HepG2 (cell line): Measurements from ENCODE around the gene RGR. TPM values are rescaled to one million over a fixed set of nuclear protein-coding genes. Genes with fewer than 3 reads are reported as not detected.

Source experiments
- ATAC-seq: fragments of 200-7000 bp; cut with Tn5 transposase; 3 replicates; pipeline ENCODE4 v1.9.1; 2020; ENCODE audit warnings: mild to moderate bottlenecking, moderate library complexity
- BruUV-seq: library from RNA; stranded (reverse); fragments of 400-500 nt; replicated peaks from 2 replicates; lab custom pipeline; 2021; lab: Mats Ljungman, UMichigan
- CTCF ChIA-PET: fragments of 300-600 bp; formaldehyde crosslinking; extraction: SDS; loops from one replicate; lab custom pipeline; 2021; ENCODE audit warnings: low total read pairs, inconsistent platforms, low intra/inter-chr PET ratio; lab: Yijun Ruan, JAX
- POLR2A ChIA-PET: fragments of 350-600 bp; sonication (Branson Sonifier 250); formaldehyde crosslinking; loops from one replicate; lab custom pipeline; 2020; ENCODE audit warnings: antibody characterized with exemption, inconsistent platforms; lab: Yijun Ruan, JAX
- DNase-seq: peaks from one replicate; pipeline ENCODE4 v3.0.0-alpha.2; 2015; ENCODE audit warnings: low spot score
- FAIRE-seq: peaks from 3 replicates; lab custom pipeline; 2011; peaks lifted over from hg19 to GRCh38; lab: Jason Lieb, UNC
- H2AFZ ChIP-seq: one replicate; pipeline ENCODE4 v1.6.1; 2011; ENCODE audit warnings: low read length, inconsistent platforms
- H3K27ac ChIP-seq: fragments of 300-600 bp; 3 replicates; pipeline ENCODE4 v1.8.0; 2011; ENCODE audit warnings: mixed run types, mild to moderate bottlenecking, mixed read lengths, low read length, inconsistent platforms; ENCODE audit not compliant: insufficient read depth; ENCODE audit errors: extremely low read length
- H3K27me3 ChIP-seq, 2 experiments: fragments of 200-600 bp in 1 of 2; 2 replicates in 1 of 2; 3 replicates in 1 of 2; pipeline versions ENCODE4 v1.6.0 to v1.8.0; 2011; ENCODE audit warnings: low read length in 2 of 2, mild to moderate bottlenecking in 2 of 2, moderate library complexity in 2 of 2, inconsistent platforms in 1 of 2; ENCODE audit not compliant: insufficient read depth in 2 of 2, control insufficient read depth in 1 of 2
- H3K36me3 ChIP-seq, 2 experiments: fragments of 200-600 bp in 1 of 2; replicated peaks in 1 of 2; 2 replicates in 1 of 2; 3 replicates in 1 of 2; pipeline versions ENCODE4 v1.5.1 to v1.8.0; 2011; ENCODE audit warnings: low read length in 2 of 2, inconsistent platforms in 1 of 2; ENCODE audit not compliant: insufficient read depth in 2 of 2, control insufficient read depth in 1 of 2
- H3K4me1 ChIP-seq: 2 replicates; pipeline ENCODE4 v1.5.1; 2012; ENCODE audit warnings: low read length, inconsistent platforms; ENCODE audit not compliant: insufficient read depth
- H3K4me2 ChIP-seq: 2 replicates; pipeline ENCODE4 v1.6.0; 2011; ENCODE audit warnings: low read depth, low read length, inconsistent platforms
- H3K4me3 ChIP-seq, 3 experiments: fragments of 200-600 bp in 1 of 3; sonication (generic), shearing (Covaris generic) in 1 of 3; replicated peaks in 1 of 3; 2 replicates each; pipeline ENCODE4 v1.5.1; 2011 to 2016; ENCODE audit warnings: low read length in 3 of 3, inconsistent platforms in 2 of 3, low read depth in 2 of 3, mild to moderate bottlenecking in 2 of 3, control low read depth in 1 of 3, mixed read lengths in 1 of 3; ENCODE audit not compliant: insufficient read depth in 1 of 3
- H3K79me2 ChIP-seq: one replicate; pipeline ENCODE4 v1.6.1; 2011; ENCODE audit warnings: low read length, inconsistent platforms; ENCODE audit not compliant: insufficient read depth
- H3K9ac ChIP-seq: 2 replicates; pipeline ENCODE4 v1.6.0; 2011; ENCODE audit warnings: mild to moderate bottlenecking, low read depth, low read length, inconsistent platforms; ENCODE audit not compliant: insufficient read depth
- H3K9me3 ChIP-seq: 2 replicates; pipeline ENCODE4 v1.5.1; 2012; ENCODE audit warnings: mild to moderate bottlenecking, low read length
- H4K20me1 ChIP-seq: 2 replicates; pipeline ENCODE4 v1.6.0; 2011; ENCODE audit warnings: inconsistent platforms, mild to moderate bottlenecking, low read length, moderate library complexity; ENCODE audit not compliant: insufficient read depth
- GLI4 ChIP-seq: sonication (generic); formaldehyde crosslinking; IDR thresholded peaks from 2 replicates; pipeline ENCODE4 v1.5.1; 2020; ENCODE audit warnings: missing genetic modification reagents, mild to moderate bottlenecking, moderate library complexity, borderline replicate concordance
- HNRNPL ChIP-seq: fragments of 200-400 bp; formaldehyde crosslinking; IDR thresholded peaks from 2 replicates; pipeline ENCODE4 v1.6.1; 2017; ENCODE audit warnings: mild to moderate bottlenecking, low read depth, low read length
- HNRNPLL ChIP-seq: fragments of 200-400 bp; formaldehyde crosslinking; IDR thresholded peaks from 2 replicates; pipeline ENCODE4 v1.6.1; 2017; ENCODE audit warnings: mild to moderate bottlenecking, low read depth, low read length; ENCODE audit not compliant: poor library complexity, severe bottlenecking
- IRX3 ChIP-seq: sonication (generic); formaldehyde crosslinking; IDR thresholded peaks from 2 replicates; pipeline ENCODE4 v1.8.1; 2023; ENCODE audit warnings: mild to moderate bottlenecking, low read depth, missing genetic modification reagents, borderline replicate concordance
- MAFK ChIP-seq, 2 experiments: IDR thresholded peaks in 1 of 2; conservative IDR thresholded peaks in 1 of 2; 2 replicates each; pipeline ENCODE4 v1.6.1; 2011; ENCODE audit warnings: improper control_type of control experiment in 2 of 2, low read length in 2 of 2
- MTA1 ChIP-seq: sonication (generic); formaldehyde crosslinking; IDR thresholded peaks from 2 replicates; pipeline ENCODE4 v1.4.0; 2020; ENCODE audit warnings: missing genetic modification reagents, mild to moderate bottlenecking, borderline replicate concordance
- NFKBIZ ChIP-seq: IDR thresholded peaks from 2 replicates; pipeline ENCODE4 v1.6.1; 2018; ENCODE audit warnings: missing genetic modification reagents, missing compliant biosample characterization
- ZNF274 ChIP-seq: sonication (generic); formaldehyde crosslinking; IDR thresholded peaks from 2 replicates; pipeline ENCODE4 v1.5.1; 2020; ENCODE audit warnings: mild to moderate bottlenecking, missing genetic modification reagents
- WGBS: methylation state at CpG from one replicate; pipeline ENCODE4 v1.1.6; 2017; ENCODE audit warnings: low lambda C conversion rate; 5-methylcytosine and 5-hydroxymethylcytosine counted together
- in situ Hi-C: cut with HindIII; loops from 2 replicates; pipeline ENCODE4 v1.10.0; 2017; ENCODE audit warnings: low pct_unique_long_range_greater_than_20kb; ENCODE audit not compliant: extremely low pct_ligation_motif_present
- intact Hi-C: fragments of 100-400 bp; cut with micrococcal nuclease; formaldehyde crosslinking; loops from one replicate; pipeline ENCODE4 v1.10.0; 2022; ENCODE audit not compliant: unreplicated experiment
- polyA plus RNA-seq, 8 experiments: library from polyadenylated mRNA; depleted of rRNA in 3 of 8; stranded (reverse) in 7 of 8; unstranded in 1 of 8; fragments of >200 nt; fragmentation: Illumina TruSeq in 4 of 8; extraction: Trizol in 4 of 8; gene quantifications; 2 replicates each; pipeline versions ENCODE4 v1.2.1 to v1.2.3, GENCODE V29; 2011 to 2016; ENCODE audit warnings: low read depth in 4 of 8, missing spikeins in 1 of 8, mixed read lengths in 1 of 8; ENCODE audit not compliant: insufficient read depth in 1 of 8
- total RNA-seq, 5 experiments: library from RNA; depleted of rRNA; stranded (reverse); fragments of >200 nt; fragmentation: Illumina TruSeq; extraction: Trizol; gene quantifications; 2 replicates each; pipeline ENCODE4 v1.2.3, GENCODE V29; 2016; ENCODE audit warnings: low read depth in 1 of 5
- TF ChIP-seq, protein P1 (sequence below): sonication (generic); formaldehyde crosslinking; IDR thresholded peaks from 2 replicates; pipeline ENCODE4 v1.8.0; 2022; ENCODE audit warnings: mild to moderate bottlenecking, missing genetic modification reagents, borderline replicate concordance
- TF ChIP-seq, protein P2 (sequence below): sonication (generic); formaldehyde crosslinking; IDR thresholded peaks from 2 replicates; pipeline ENCODE4 v1.8.0; 2022; ENCODE audit warnings: low read depth, missing genetic modification reagents
- TF ChIP-seq, protein P3 (sequence below): IDR thresholded peaks from 2 replicates; pipeline ENCODE4 v1.6.1; 2016; ENCODE audit warnings: low read depth, control low read depth

RGR gene
- total and polyA plus RNA-seq, 2 of the 13 experiments (the other 11 are each of a cell fraction or from before 2014, with no cell fraction given) = 0.69 to 0.71 TPM

DNA sequence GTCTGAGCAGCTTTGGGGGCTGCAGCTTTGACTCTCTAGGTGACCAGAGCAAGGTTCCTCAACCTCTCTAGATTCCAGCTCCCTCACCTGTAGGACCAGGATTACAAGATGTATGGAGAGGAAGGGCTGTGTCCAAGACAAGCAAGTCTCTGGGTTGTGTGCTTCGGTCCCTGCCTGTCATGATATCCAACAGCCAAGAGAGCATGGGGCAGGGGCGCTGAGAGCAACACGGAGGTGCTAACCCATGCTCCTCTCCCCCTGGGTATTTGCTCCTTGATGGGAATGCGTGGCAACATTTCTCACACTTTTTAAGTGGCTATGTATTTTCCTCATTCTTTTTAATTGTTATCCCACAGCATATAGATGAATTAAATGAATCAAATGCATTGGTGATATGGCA is 40.2 kb upstream of the RGR start:
- no TSS peak for BruUV-seq
- ChIA-PET POLR2A (no interaction called here), CTCF (interaction anchor here (3.7 kb wide), 1 partner anchor 79 kb away, joined by 22 read pairs; no protein-coding TSS in a partner anchor)
- no peaks in the 10 kb centered on the region for H4K20me1 ChIP-seq
- H3K27ac ChIP-seq = no peak overlapping the region
- H3K4me3 ChIP-seq = no peak overlapping the region
- no peaks in the 10 kb centered on the region for H3K9me3 ChIP-seq
- H3K36me3 ChIP-seq = no peaks in the 10 kb centered on the region
- no peaks in the 10 kb centered on the region for H3K4me1 ChIP-seq
- H2AFZ ChIP-seq = no peak overlapping the region
- ATAC-seq (no peak), FAIRE-seq (no peak), DNase-seq (no peak)
- TF ChIP-seq, protein P1, sequence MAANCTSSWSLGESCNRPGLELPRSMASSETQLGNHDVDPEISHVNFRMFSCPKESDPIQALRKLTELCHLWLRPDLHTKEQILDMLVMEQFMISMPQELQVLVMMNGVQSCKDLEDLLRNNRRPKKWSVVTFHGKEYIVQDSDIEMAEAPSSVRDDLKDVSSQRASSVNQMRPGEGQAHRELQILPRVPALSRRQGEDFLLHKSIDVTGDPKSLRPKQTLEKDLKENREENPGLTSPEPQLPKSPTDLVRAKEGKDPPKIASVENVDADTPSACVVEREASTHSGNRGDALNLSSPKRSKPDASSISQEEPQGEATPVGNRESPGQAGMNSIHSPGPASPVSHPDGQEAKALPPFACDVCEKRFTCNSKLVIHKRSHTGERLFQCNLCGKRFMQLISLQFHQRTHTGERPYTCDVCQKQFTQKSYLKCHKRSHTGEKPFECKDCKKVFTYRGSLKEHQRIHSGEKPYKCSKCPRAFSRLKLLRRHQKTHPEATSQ = no peak
- no peak for TF ChIP-seq HNRNPLL
- no peak for TF ChIP-seq ZNF274
- TF ChIP-seq GLI4 (CRISPR knock-in tag) = no peak
- TF ChIP-seq, protein P2, sequence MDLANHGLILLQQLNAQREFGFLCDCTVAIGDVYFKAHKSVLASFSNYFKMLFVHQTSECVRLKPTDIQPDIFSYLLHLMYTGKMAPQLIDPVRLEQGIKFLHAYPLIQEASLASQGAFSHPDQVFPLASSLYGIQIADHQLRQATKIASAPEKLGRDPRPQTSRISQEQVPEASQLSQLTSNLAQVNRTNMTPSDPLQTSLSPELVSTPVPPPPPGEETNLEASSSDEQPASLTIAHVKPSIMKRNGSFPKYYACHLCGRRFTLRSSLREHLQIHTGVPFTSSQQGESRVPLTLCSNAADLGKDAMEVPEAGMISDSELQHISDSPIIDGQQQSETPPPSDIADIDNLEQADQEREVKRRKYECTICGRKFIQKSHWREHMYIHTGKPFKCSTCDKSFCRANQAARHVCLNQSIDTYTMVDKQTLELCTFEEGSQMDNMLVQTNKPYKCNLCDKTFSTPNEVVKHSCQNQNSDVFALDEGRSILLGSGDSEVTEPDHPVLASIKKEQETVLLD (CRISPR knock-in tag) = no peak
- TF ChIP-seq, protein P3, sequence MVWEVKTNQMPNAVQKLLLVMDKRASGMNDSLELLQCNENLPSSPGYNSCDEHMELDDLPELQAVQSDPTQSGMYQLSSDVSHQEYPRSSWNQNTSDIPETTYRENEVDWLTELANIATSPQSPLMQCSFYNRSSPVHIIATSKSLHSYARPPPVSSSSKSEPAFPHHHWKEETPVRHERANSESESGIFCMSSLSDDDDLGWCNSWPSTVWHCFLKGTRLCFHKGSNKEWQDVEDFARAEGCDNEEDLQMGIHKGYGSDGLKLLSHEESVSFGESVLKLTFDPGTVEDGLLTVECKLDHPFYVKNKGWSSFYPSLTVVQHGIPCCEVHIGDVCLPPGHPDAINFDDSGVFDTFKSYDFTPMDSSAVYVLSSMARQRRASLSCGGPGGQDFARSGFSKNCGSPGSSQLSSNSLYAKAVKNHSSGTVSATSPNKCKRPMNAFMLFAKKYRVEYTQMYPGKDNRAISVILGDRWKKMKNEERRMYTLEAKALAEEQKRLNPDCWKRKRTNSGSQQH (CRISPR knock-in tag) = no peak
- no peak for TF ChIP-seq IRX3
- no peak for TF ChIP-seq NFKBIZ (CRISPR knock-in tag)
- TF ChIP-seq MAFK (conservative IDR thresholded peaks at IDR 0.05 in 1 of 2, IDR thresholded peaks at IDR 0.05 in 1 of 2; ENCODE audit: low read length in 2 of 2) = no peak
- TF ChIP-seq HNRNPL = no peak
- TF ChIP-seq MTA1 = no peak
- H3K79me2 ChIP-seq = no peaks in the 10 kb centered on the region
- intact Hi-C loops (loop anchor here (1.0 kb wide), 3 partner anchors 56 to 128 kb away; no protein-coding TSS in a partner anchor), in situ Hi-C loops (loop anchor here (5.0 kb wide), 1 partner anchor 72 kb away; no protein-coding TSS in a partner anchor)
- WGBS = 13% methylated on average over 4 of the region's 4 CpGs
- H3K9ac ChIP-seq = no peak overlapping the region
- peaks cover 1 to 17% of the 10 kb centered on the region in 2 experiments; a peak in 3 of 5 replicates for H3K27me3 ChIP-seq
- no peak overlapping the region for H3K4me2 ChIP-seq
